ENCODE data around the gene NHSL2. TPM values are rescaled to one million over a fixed set of nuclear protein-coding genes. Genes with fewer than 3 reads are reported as not detected.

NHSL2 gene
- total RNA-seq, 1 experiment from 2014 or later, result 0.36 TPM

DNA sequence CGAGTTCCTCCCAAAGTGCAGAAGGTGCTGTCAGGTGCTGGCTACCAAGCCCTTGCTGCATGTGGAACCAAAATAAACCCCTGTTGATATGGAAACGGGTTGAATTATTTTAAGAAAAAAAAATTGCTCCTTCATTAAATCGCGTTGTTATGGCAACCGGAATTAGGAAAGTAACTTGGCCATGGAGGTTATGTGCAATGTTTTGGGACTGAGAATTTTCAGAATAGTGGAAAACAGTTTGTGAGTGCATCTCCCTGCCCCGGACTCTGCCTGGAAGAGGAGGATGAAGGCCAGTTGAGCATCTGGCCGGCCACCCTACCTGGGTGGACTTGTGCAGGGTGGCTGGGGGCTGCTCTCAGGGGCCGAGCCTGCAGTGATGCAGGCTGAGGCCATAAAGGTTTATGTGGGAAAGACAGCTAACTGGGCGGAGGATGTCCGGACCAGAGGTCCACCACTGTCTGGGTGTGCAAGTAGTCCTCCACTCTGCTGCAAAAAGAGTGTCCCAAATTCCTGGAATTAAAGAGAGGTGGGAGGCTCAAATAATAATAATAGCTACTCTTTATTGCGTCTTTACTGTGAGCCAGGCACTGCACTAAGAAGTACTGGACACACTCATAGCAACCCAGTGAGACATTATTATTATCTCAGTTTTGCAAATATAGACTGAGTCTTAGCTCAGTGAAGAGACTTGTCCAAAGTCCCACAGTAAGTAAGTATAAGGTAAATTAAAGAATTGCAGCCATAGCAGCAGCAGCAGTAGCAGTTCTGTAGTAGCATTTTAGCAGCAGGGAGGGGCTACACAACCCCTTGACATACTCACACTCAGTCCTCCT, 200.4 kb downstream of the NHSL2 start:
- DNase-seq (ENCODE audit: low read depth, low spot score) (no peak), ATAC-seq (no peak)
- H3K27me3 ChIP-seq (ENCODE audit: control insufficient read depth, insufficient read depth, low read length), result no peaks in the 10 kb centered on the region
- TF ChIP-seq POLR2AphosphoS5 (IDR thresholded peaks at IDR 0.05; ENCODE audit: low read depth, low read length) (no peak), SIN3A (IDR thresholded peaks at IDR 0.05; ENCODE audit: borderline replicate concordance, insufficient read depth, low read depth, low read length) (no peak), TCF7L2 (IDR thresholded peaks at IDR 0.05; ENCODE audit: low read depth, low read length) (no peak)
- TF ChIP-seq, protein P1, sequence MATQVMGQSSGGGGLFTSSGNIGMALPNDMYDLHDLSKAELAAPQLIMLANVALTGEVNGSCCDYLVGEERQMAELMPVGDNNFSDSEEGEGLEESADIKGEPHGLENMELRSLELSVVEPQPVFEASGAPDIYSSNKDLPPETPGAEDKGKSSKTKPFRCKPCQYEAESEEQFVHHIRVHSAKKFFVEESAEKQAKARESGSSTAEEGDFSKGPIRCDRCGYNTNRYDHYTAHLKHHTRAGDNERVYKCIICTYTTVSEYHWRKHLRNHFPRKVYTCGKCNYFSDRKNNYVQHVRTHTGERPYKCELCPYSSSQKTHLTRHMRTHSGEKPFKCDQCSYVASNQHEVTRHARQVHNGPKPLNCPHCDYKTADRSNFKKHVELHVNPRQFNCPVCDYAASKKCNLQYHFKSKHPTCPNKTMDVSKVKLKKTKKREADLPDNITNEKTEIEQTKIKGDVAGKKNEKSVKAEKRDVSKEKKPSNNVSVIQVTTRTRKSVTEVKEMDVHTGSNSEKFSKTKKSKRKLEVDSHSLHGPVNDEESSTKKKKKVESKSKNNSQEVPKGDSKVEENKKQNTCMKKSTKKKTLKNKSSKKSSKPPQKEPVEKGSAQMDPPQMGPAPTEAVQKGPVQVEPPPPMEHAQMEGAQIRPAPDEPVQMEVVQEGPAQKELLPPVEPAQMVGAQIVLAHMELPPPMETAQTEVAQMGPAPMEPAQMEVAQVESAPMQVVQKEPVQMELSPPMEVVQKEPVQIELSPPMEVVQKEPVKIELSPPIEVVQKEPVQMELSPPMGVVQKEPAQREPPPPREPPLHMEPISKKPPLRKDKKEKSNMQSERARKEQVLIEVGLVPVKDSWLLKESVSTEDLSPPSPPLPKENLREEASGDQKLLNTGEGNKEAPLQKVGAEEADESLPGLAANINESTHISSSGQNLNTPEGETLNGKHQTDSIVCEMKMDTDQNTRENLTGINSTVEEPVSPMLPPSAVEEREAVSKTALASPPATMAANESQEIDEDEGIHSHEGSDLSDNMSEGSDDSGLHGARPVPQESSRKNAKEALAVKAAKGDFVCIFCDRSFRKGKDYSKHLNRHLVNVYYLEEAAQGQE (IDR thresholded peaks at IDR 0.05; ENCODE audit: insufficient read depth in 1 of 2, low read depth in 2 of 2, low read length in 1 of 2), result no peak
- TF ChIP-seq, protein P2, sequence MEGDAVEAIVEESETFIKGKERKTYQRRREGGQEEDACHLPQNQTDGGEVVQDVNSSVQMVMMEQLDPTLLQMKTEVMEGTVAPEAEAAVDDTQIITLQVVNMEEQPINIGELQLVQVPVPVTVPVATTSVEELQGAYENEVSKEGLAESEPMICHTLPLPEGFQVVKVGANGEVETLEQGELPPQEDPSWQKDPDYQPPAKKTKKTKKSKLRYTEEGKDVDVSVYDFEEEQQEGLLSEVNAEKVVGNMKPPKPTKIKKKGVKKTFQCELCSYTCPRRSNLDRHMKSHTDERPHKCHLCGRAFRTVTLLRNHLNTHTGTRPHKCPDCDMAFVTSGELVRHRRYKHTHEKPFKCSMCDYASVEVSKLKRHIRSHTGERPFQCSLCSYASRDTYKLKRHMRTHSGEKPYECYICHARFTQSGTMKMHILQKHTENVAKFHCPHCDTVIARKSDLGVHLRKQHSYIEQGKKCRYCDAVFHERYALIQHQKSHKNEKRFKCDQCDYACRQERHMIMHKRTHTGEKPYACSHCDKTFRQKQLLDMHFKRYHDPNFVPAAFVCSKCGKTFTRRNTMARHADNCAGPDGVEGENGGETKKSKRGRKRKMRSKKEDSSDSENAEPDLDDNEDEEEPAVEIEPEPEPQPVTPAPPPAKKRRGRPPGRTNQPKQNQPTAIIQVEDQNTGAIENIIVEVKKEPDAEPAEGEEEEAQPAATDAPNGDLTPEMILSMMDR (IDR thresholded peaks at IDR 0.05), result no peak
- H3K36me3 ChIP-seq (ENCODE audit: control insufficient read depth, insufficient read depth, low read length), result no peaks in the 10 kb centered on the region
- H3K9me3 ChIP-seq (ENCODE audit: control insufficient read depth, insufficient read depth, low read depth, low read length), result no peaks in the 10 kb centered on the region
- intact Hi-C loops (cut with micrococcal nuclease; ENCODE audit: unreplicated experiment) (no loop called here), in situ Hi-C loops (cut with HindIII; ENCODE audit: low pct_unique_long_range_greater_than_20kb, low sequenced_read_pairs) (no loop called here)
- BruUV-seq (replicated peaks), result no TSS peak
- ChIA-PET CTCF (no interaction called here), POLR2A (no interaction called here)
- H3K4me1 ChIP-seq (ENCODE audit: control insufficient read depth, insufficient read depth, low read length), result no peaks in the 10 kb centered on the region
- no peak overlapping the region for H3K27ac ChIP-seq (ENCODE audit: low read length)
- H3K4me3 ChIP-seq (ENCODE audit: low read depth in 2 of 2, low read length in 2 of 2), result no peak overlapping the region

DNA sequence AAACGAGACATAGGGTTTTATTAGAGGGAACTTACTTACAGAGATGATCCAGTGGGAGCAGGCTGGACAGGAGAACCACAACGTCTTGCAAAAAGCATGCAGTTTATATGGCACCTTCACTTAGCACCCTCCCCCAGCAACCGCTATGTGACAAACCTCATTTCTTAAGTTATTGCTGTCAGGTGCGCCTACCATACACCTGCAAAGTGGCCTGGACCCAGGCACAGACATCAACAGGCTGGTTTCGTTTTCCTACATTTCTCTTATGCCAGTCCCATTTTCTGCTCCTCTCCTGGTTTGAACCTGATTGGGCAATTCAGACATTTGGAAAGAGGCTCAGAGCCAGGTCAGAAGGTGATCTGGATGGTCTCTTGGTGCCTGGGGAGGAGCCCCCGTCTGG, 202.8 kb downstream of the NHSL2 start:
- ChIA-PET POLR2A (no interaction called here), CTCF (no interaction called here)
- Histone ChIP-seq H3K4me1 (ENCODE audit: control insufficient read depth, insufficient read depth, low read length) (no peaks in the 10 kb centered on the region), H3K4me3 (ENCODE audit: low read depth in 2 of 2, low read length in 2 of 2) (no peak overlapping the region), H3K27me3 (ENCODE audit: control insufficient read depth, insufficient read depth, low read length) (no peaks in the 10 kb centered on the region), H3K9me3 (ENCODE audit: control insufficient read depth, insufficient read depth, low read depth, low read length) (no peaks in the 10 kb centered on the region), H3K27ac (ENCODE audit: low read length) (no peak overlapping the region), H3K36me3 (ENCODE audit: control insufficient read depth, insufficient read depth, low read length) (no peaks in the 10 kb centered on the region)
- BruUV-seq (replicated peaks), result no TSS peak
- in situ Hi-C loops (cut with HindIII; ENCODE audit: low pct_unique_long_range_greater_than_20kb, low sequenced_read_pairs), result no loop called here
- TF ChIP-seq, protein P2 (IDR thresholded peaks at IDR 0.05), result no peak
- TF ChIP-seq SIN3A (IDR thresholded peaks at IDR 0.05; ENCODE audit: borderline replicate concordance, insufficient read depth, low read depth, low read length), result no peak
- no peak for TF ChIP-seq POLR2AphosphoS5 (IDR thresholded peaks at IDR 0.05; ENCODE audit: low read depth, low read length)
- TF ChIP-seq, protein P1 (IDR thresholded peaks at IDR 0.05; ENCODE audit: insufficient read depth in 1 of 2, low read depth in 2 of 2, low read length in 1 of 2), result no peak
- no peak for TF ChIP-seq TCF7L2 (IDR thresholded peaks at IDR 0.05; ENCODE audit: low read depth, low read length)
- no peak for ATAC-seq
- no peak for DNase-seq (ENCODE audit: low read depth, low spot score)
- intact Hi-C loops (cut with micrococcal nuclease; ENCODE audit: unreplicated experiment), result no loop called here

Data from Panc1 (cell line).